ENCODE measurements around the gene PERM1. TPM values are rescaled to one million over a fixed set of nuclear protein-coding genes. Genes with fewer than 3 reads are reported as not detected.

PERM1 gene
- total and polyA plus RNA-seq, 2 of the 13 experiments (the other 11 are each of a cell fraction or from before 2014, with no cell fraction given) = 0.04 to 0.29 TPM

GRCh38 chr1:960363-961131 lies 21.3 kb downstream of the PERM1 start, which contains the start of gene KLHL17 (continued):
- TF ChIP-seq ZSCAN29 (CRISPR knock-in tag; conservative IDR thresholded peaks at IDR 0.05) (0 out of 2 replicates have a peak, but pooled peaks have one; percentile 30), THAP11 (CRISPR knock-in tag; IDR thresholded peaks at IDR 0.05) (peak; percentile 62), ZC3H13 (CRISPR knock-in tag; IDR thresholded peaks at IDR 0.05) (peak; percentile 50; the same call in 1 of the 2 replicates), ZNF414 (CRISPR knock-in tag; IDR thresholded peaks at IDR 0.05) (0 out of 2 replicates have a peak, but pooled peaks have one; percentile 54), ELF1 (CRISPR knock-in tag; IDR thresholded peaks at IDR 0.05) (no peak), ZFP36 (IDR thresholded peaks at IDR 0.05; ENCODE audit: borderline replicate concordance, low read depth, low read length, partially characterized antibody) (peak; percentile 99), ASH2L (IDR thresholded peaks at IDR 0.05; ENCODE audit: insufficient read length, low read depth, low read length) (peak; percentile 32), HINFP (CRISPR knock-in tag; IDR thresholded peaks at IDR 0.05; ENCODE audit: low read depth) (0 out of 2 replicates have a peak, but pooled peaks have one; percentile 53), EEA1 (CRISPR knock-in tag; IDR thresholded peaks at IDR 0.05; ENCODE audit: borderline replicate concordance) (no peak), ZNF225 (CRISPR knock-in tag; IDR thresholded peaks at IDR 0.05) (peak; percentile 25; the same call in 1 of the 2 replicates), ZNF749 (CRISPR knock-in tag; IDR thresholded peaks at IDR 0.05; ENCODE audit: borderline replicate concordance) (no peak), ZNF772 (CRISPR knock-in tag; IDR thresholded peaks at IDR 0.05) (peak; percentile 78; the same call in 1 of the 2 replicates), MAZ (IDR thresholded peaks at IDR 0.05; ENCODE audit: borderline replicate concordance, low read depth, low read length) (peak; percentile 95), MAZ (CRISPR knock-in tag; IDR thresholded peaks at IDR 0.05; ENCODE audit: low read depth) (peak; percentile 95), KDM2A (CRISPR knock-in tag; IDR thresholded peaks at IDR 0.05; ENCODE audit: borderline replicate concordance, low read depth) (peak; percentile 78), RARA (CRISPR knock-in tag; IDR thresholded peaks at IDR 0.05) (0 out of 2 replicates have a peak, but pooled peaks have one; percentile 11), GPN1 (CRISPR knock-in tag; IDR thresholded peaks at IDR 0.05; ENCODE audit: borderline replicate concordance) (no peak), IKZF5 (CRISPR knock-in tag; IDR thresholded peaks at IDR 0.05) (peak; percentile 39; the same call in 1 of the 2 replicates), ZNF549 (CRISPR knock-in tag; IDR thresholded peaks at IDR 0.05) (no peak), RBFOX2 (IDR thresholded peaks at IDR 0.05; ENCODE audit: low read depth, low read length) (peak; percentile 61; the same call in 1 of the 2 replicates), ZNF777 (CRISPR knock-in tag; IDR thresholded peaks at IDR 0.05) (peak; percentile 82; the same call in 1 of the 2 replicates), RNF219 (CRISPR knock-in tag; IDR thresholded peaks at IDR 0.05) (no peak), ZNF230 (CRISPR knock-in tag; IDR thresholded peaks at IDR 0.05) (no peak), MEIS2 (CRISPR knock-in tag; IDR thresholded peaks at IDR 0.05) (peak; percentile 23; the same call in 1 of the 2 replicates)
